22Rv1 (cell line): ENCODE results near the gene ISCU.

Experiments
- ZFX ChIP-seq: fragments of 450-650 bp; IDR thresholded peaks from 2 replicates; pipeline ENCODE4 v1.6.1; 2017; ENCODE audit warnings: antibody characterized with exemption, borderline replicate concordance
- TF ChIP-seq, protein P1 (sequence below): fragments of 450-650 bp; IDR thresholded peaks from 2 replicates; pipeline ENCODE4 v1.5.1; 2017; ENCODE audit warnings: mild to moderate bottlenecking

DNA sequence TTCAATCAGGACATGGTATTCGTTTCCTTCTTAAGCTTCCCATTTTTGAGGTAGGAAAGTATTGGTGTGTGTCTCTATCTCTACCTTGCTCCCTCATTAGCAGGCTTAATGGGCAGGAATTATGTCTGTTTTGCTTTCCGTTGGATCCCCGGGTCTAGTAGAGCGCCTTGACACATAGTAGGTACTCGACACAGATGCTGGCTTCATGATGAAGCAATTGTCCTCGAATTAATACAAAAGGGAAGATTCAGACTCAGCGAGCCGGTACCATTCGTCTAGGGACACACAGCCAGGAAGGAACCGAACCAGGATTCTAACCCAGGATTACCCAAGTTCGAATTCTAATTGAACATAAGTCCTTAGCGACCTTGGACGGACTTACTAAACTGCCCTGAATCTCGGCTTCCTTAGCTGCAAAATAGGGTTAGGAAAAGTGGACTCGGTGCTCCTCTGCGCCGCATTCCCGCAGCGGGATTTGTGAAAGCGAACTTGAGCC, 496 bp upstream of the ISCU start:
- TF ChIP-seq, protein P1, sequence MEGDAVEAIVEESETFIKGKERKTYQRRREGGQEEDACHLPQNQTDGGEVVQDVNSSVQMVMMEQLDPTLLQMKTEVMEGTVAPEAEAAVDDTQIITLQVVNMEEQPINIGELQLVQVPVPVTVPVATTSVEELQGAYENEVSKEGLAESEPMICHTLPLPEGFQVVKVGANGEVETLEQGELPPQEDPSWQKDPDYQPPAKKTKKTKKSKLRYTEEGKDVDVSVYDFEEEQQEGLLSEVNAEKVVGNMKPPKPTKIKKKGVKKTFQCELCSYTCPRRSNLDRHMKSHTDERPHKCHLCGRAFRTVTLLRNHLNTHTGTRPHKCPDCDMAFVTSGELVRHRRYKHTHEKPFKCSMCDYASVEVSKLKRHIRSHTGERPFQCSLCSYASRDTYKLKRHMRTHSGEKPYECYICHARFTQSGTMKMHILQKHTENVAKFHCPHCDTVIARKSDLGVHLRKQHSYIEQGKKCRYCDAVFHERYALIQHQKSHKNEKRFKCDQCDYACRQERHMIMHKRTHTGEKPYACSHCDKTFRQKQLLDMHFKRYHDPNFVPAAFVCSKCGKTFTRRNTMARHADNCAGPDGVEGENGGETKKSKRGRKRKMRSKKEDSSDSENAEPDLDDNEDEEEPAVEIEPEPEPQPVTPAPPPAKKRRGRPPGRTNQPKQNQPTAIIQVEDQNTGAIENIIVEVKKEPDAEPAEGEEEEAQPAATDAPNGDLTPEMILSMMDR = no peak
- no peak for TF ChIP-seq ZFX
